ENCODE results near the gene PAX8.

The PAX8 gene

DNA sequence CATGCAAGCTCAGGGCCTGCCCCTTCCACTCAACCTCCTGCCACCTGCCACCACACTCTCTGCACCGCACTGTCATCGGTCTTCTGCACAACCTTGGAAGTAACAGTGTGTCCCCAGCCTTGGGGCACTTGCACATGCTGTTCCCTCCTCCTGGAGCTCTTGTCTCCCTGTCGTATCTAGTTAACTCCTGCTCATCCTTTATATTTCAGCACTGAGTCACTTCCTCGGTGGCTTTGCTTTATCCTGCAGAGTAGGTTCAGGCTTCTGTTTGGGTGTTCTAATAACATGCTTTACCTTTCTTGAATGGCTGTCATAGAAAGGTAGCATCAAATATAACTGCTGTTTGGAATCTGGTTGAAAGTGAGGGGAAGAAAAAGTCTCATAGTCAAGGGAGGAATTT, 25.3 kb downstream of the PAX8 start:
- no peak for DNase-seq (ENCODE audit: low spot score in 2 of 2)
- Mint-ChIP-seq H3K27ac (ENCODE audit: low read depth) (peak overlapping the region; percentile 59), H3K4me3 (peak overlapping the region; percentile 37), H3K27me3 (no peaks in the 10 kb centered on the region), H3K36me3 (ENCODE audit: insufficient read depth) (peaks cover 2% of the 10 kb centered on the region), H3K9me3 (no peaks in the 10 kb centered on the region), H3K4me1 (peaks cover 55% of the 10 kb centered on the region)
- ATAC-seq (replicated peaks; ENCODE audit: extremely low read depth, poor library complexity, severe bottlenecking), result no peak

DNA sequence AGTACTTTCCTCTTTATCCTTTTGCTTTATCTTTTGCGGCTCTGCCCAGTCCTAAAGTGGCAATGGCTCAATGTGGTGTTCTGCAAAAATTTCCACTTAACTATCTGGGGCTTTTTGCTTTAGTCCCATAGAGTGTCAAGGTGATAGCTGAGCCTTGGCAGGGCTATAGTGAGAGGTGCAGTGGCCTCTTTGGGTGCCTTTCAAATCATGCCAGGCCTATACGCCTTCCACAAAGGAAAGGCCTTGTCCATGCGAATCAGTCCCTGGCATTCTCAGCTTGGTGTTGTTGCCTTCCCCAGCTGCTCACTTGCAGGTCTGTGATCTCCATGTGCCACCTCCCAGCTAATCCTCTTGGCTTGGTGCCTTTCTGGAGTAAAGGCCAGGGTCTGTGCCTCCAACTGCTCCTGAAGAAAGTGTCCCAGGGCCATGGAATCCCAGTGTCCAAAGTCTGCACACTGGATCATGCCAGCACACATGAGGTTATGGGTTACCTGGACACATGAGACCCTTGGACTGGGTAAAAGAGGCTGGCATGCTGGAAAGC, 26.6 kb downstream of the PAX8 start:
- peak overlapping the region; percentile 59 for H3K27ac Mint-ChIP-seq (ENCODE audit: low read depth)
- peaks cover 2% of the 10 kb centered on the region for H3K36me3 Mint-ChIP-seq (ENCODE audit: insufficient read depth)
- H3K27me3 Mint-ChIP-seq, result no peaks in the 10 kb centered on the region
- peaks cover 55% of the 10 kb centered on the region for H3K4me1 Mint-ChIP-seq
- no peaks in the 10 kb centered on the region for H3K9me3 Mint-ChIP-seq
- DNase-seq (ENCODE audit: low spot score in 2 of 2) (no peak), ATAC-seq (replicated peaks; ENCODE audit: extremely low read depth, poor library complexity, severe bottlenecking) (no peak)
- H3K4me3 Mint-ChIP-seq, result peak overlapping the region; percentile 37

DNA sequence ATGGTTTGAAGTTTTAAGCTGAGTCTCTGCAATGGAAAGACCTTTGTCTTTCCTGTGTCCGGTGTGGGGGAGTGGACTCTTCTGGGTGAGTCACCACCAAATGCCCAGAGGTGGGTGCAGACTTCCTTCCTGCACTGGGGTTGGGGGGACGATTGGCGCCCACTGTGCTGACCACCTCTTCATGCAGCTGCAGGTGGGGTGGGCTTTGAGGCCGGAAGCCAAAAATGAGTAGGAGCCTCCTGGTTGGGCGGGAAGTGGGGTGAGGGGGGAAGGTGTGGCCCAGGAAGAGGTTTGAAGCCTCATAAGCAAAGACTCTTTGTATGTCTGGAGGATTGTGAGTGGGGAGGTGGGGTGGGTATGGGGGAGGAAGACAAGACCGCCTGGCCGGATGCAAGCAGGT, 27.6 kb downstream of the PAX8 start:
- DNase-seq (ENCODE audit: low spot score in 2 of 2) (no peak), ATAC-seq (replicated peaks; ENCODE audit: extremely low read depth, poor library complexity, severe bottlenecking) (peak; percentile 67)
- Mint-ChIP-seq H3K36me3 (ENCODE audit: insufficient read depth) (peaks cover 4% of the 10 kb centered on the region), H3K4me3 (peak overlapping the region; percentile 31), H3K9me3 (no peaks in the 10 kb centered on the region), H3K4me1 (peaks cover 55% of the 10 kb centered on the region), H3K27ac (ENCODE audit: low read depth) (peak overlapping the region; percentile 59), H3K27me3 (no peaks in the 10 kb centered on the region)

DNA sequence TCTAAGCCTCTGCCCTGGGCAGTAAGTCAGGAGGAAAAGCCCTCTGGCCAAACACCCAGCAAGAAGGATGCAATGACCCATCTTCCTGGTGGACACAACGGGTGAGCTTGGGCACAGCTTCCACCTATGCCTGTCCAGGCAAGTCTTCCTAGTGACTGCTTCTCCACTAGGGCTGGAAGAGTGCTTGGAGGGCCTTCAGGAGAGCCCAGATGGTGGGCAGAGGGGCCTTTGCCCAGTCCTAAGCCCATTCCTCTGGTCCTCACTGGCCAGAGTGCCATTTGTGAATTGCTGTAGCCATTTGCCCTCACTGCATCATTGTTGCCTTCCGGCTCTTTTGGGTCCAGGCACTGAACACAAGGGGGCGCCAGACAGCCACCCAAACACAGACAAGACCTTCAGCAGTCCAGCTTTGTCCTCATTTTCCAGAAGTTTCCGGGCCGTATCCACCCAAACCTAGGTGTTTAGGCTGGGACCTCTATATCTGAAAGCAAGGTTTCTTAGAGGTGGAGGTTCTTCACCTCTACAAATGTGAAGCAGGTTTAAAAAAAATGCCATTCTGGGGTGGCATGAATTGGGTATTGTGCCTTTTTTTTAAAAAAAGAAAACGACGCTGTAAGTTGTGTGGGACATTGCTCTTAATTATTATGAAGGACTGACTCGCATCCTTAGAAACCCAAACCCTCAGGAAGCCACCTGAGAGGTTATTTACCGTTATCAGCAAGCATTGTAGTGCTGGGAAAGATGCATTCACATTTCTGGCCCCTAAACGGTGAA, 29.5 kb downstream of the PAX8 start:
- DNase-seq (ENCODE audit: low spot score in 2 of 2) (peak; percentile 53 to 63), ATAC-seq (replicated peaks; ENCODE audit: extremely low read depth, poor library complexity, severe bottlenecking) (peak; percentile 52)
- Mint-ChIP-seq H3K4me1 (peaks cover 49% of the 10 kb centered on the region), H3K36me3 (ENCODE audit: insufficient read depth) (peaks cover 2% of the 10 kb centered on the region), H3K9me3 (no peaks in the 10 kb centered on the region), H3K27ac (ENCODE audit: low read depth) (no peak overlapping the region), H3K4me3 (no peak overlapping the region), H3K27me3 (no peaks in the 10 kb centered on the region)

DNA sequence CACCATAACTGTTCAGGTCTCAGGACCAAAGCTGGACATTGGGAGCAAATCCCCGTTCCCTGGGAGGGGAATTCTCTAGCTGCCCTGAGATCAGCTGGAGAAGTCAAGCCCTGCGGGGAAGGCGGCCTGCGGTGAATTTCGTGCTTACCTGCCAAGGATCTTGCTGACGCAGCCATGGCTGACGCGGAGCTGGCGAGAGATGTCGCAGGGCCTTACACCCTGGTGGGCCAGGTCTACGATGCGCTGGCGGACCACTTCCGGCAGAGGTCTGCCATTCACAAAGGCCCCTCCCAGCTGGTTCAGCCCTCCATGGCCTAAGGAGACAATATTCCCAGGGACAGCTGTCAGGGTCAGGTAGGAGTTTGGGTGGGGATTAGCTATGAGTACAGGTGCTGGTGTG, 32.1 kb downstream of the PAX8 start:
- Mint-ChIP-seq H3K4me1 (peaks cover 27% of the 10 kb centered on the region), H3K27me3 (no peaks in the 10 kb centered on the region), H3K9me3 (no peaks in the 10 kb centered on the region), H3K27ac (ENCODE audit: low read depth) (no peak overlapping the region), H3K36me3 (ENCODE audit: insufficient read depth) (peaks cover 2% of the 10 kb centered on the region), H3K4me3 (no peak overlapping the region)
- DNase-seq (ENCODE audit: low spot score in 2 of 2) (no peak), ATAC-seq (replicated peaks; ENCODE audit: extremely low read depth, poor library complexity, severe bottlenecking) (no peak)

DNA sequence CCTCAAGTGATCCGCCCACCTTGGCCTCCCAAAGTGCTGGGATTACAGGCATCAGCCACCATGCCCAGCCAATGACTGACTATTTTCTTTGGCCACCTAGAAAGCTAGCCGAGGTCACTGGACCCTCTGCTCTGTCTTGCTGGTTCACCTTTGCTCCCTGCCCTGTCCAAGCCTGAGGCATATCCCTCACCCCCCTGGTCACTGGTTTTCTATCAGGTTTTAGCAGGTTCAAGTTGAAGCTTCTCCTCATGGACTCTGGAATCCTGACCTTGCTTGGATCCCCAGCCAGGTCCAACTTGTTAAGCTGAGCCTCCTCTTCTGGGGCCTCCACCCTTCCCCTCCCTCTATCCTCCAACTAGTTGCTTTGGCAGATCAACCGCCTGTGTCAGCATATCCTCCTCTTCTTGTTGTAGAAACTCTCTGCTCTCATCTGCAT, 33.4 kb downstream of the PAX8 start:
- no peaks in the 10 kb centered on the region for H3K27me3 Mint-ChIP-seq
- peaks cover 4% of the 10 kb centered on the region for H3K36me3 Mint-ChIP-seq (ENCODE audit: insufficient read depth)
- no peak overlapping the region for H3K4me3 Mint-ChIP-seq
- H3K4me1 Mint-ChIP-seq, result peaks cover 21% of the 10 kb centered on the region
- no peaks in the 10 kb centered on the region for H3K9me3 Mint-ChIP-seq
- ATAC-seq (replicated peaks; ENCODE audit: extremely low read depth, poor library complexity, severe bottlenecking), result no peak
- no peak for DNase-seq (ENCODE audit: low spot score in 2 of 2)
- no peak overlapping the region for H3K27ac Mint-ChIP-seq (ENCODE audit: low read depth)

GRCh38 chr2:113242327-113242726, 36.4 kb downstream of the PAX8 start:
- no peak overlapping the region for H3K27ac Mint-ChIP-seq (ENCODE audit: low read depth)
- no peak for ATAC-seq (replicated peaks; ENCODE audit: extremely low read depth, poor library complexity, severe bottlenecking)
- peaks cover 7% of the 10 kb centered on the region for H3K36me3 Mint-ChIP-seq (ENCODE audit: insufficient read depth)
- H3K4me3 Mint-ChIP-seq, result no peak overlapping the region
- H3K9me3 Mint-ChIP-seq, result no peaks in the 10 kb centered on the region
- H3K4me1 Mint-ChIP-seq, result peaks cover 12% of the 10 kb centered on the region
- H3K27me3 Mint-ChIP-seq, result no peaks in the 10 kb centered on the region
- no peak for DNase-seq (ENCODE audit: low spot score in 2 of 2)

DNA sequence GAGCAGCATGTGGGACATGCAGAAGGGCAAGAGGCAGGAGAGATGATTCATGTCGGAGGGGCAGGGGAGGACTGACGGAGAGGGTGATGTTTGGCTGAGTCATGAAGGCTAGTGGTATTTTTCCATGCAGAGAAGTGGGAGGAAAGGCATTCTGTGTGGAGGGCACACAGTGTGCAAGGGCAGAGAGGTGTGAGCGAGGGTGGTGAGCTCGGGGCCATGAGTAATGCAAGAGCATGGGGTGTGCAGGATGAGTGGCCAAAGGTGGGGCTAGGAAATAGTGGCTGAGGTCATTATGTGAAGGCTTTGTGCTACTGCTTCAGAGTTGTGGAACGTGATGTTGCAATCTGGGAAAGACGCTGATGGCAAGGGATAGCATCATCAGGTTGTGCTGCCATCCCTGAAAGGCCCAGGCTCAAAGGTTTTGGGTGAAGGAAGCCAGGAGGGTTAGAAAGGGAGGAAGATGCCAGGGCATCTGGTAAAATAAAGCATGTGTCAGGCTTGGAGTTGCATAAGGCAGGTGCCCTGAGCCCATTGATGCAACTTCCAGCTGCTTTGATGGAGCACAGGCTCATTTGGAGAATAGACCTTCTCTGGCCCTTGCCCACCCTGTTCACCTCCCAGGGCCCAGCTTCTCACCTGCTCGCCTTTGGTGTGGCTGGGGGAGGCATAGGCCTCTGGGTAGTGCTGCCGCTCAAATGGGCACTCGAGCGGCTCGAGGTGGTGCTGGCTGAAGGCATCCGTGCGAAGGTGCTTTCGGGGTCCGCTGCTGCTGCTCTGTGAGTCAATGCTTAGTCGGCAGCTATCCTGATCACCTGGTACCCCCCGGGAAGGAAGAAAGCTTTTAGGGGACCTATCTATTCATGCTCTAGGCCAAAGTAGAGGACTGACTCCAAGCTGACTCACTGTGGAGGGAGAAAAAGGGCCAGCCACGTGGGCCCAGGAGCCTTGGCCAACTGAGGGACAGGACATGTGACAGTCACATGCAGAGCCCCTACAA, 37.5 kb downstream of the PAX8 start:
- H3K4me3 Mint-ChIP-seq, result no peak overlapping the region
- ATAC-seq (replicated peaks; ENCODE audit: extremely low read depth, poor library complexity, severe bottlenecking) (no peak), DNase-seq (ENCODE audit: low spot score in 2 of 2) (no peak)
- peaks cover 5% of the 10 kb centered on the region for H3K36me3 Mint-ChIP-seq (ENCODE audit: insufficient read depth)
- H3K4me1 Mint-ChIP-seq, result peaks cover 12% of the 10 kb centered on the region
- no peaks in the 10 kb centered on the region for H3K27me3 Mint-ChIP-seq
- H3K9me3 Mint-ChIP-seq, result no peaks in the 10 kb centered on the region
- H3K27ac Mint-ChIP-seq (ENCODE audit: low read depth), result no peak overlapping the region

DNA sequence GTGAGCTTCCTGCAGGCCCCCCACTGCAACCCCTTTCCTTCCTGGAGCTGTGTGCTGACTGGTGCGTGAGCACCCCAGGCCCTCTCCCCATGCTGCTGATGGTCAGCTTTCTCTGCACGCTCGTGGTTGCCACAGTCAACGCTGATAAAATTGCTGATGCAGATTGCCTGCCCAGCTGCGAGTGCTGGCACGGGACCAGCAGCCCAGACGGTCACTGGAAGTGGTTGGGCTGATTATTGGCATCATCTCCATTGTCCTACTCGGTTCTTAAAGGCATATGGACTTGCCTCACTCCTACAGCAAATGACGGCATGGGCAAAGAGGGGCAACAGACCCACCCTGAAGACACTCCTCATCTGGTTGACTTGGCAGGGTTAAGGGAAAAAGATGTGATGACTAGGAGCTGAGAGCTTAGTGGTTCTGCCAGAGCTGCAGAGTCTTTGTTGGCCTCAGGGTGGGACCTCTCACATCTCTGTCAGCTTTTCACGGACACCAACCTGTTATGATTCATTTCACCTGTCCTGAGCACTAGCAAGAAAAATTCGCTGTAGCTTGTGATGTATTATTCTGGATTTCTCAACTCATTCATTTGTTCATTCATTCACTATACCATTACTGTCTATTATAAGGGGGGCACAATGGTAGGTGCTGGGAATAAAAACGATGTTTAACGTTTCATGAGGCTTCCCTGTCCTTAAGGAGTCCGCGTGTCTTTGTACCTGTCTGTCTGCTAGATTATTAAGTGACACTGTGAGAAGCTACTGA, 38.4 kb downstream of the PAX8 start:
- DNase-seq (ENCODE audit: low spot score in 2 of 2), result no peak
- no peaks in the 10 kb centered on the region for H3K9me3 Mint-ChIP-seq
- peaks cover 12% of the 10 kb centered on the region for H3K4me1 Mint-ChIP-seq
- no peak overlapping the region for H3K27ac Mint-ChIP-seq (ENCODE audit: low read depth)
- no peak overlapping the region for H3K4me3 Mint-ChIP-seq
- H3K36me3 Mint-ChIP-seq (ENCODE audit: insufficient read depth), result peaks cover 6% of the 10 kb centered on the region
- H3K27me3 Mint-ChIP-seq, result no peaks in the 10 kb centered on the region
- ATAC-seq (replicated peaks; ENCODE audit: extremely low read depth, poor library complexity, severe bottlenecking), result no peak

DNA sequence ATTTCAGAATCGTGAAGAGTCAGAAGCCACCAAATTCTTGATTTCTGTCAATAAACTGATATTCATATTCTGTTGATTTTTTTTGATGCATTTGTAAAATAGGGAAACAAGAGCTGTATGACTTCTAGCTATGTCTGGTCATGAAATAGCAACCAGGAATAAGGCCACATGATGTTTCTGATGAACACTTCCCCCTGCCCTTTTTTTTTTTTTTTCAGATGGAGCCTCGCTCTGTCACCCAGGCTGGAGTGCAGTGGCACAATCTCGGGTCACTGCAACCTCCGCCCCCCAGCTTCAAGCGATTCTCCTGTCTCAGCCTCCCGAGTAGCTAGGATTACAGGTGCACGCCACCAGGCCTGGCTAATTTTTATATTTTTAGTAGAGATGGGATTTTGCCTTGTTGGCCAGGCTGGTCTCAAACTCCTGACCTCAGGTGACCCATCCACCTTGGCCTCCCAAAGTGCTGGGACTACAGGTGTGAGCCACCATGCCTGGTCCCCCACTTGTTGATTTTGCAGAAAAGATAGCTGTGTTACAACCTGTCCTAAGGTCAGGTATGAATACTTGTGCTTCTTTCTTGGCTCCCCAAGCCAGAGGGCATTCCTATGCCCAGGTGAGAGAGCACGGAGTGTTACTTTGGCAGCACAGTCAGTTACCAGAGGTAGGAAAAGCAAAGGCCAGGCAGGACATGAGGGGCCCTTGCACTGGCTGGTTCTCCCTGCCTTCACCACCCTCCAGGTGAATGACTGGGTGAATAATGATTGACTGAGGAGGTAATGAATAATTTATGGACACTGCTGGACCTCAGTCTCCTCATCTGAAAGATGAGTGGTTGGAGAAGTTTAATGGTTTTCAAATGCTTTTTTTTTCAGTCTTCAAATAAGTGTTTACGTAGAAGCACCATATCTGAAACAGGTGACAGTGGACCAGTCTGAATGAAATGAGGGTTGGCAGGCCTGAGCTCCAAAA, 39.6 kb downstream of the PAX8 start:
- H3K9me3 Mint-ChIP-seq, result no peaks in the 10 kb centered on the region
- H3K27me3 Mint-ChIP-seq, result no peaks in the 10 kb centered on the region
- H3K36me3 Mint-ChIP-seq (ENCODE audit: insufficient read depth), result peaks cover 7% of the 10 kb centered on the region
- DNase-seq (ENCODE audit: low spot score in 2 of 2) (no peak), ATAC-seq (replicated peaks; ENCODE audit: extremely low read depth, poor library complexity, severe bottlenecking) (no peak)
- H3K4me1 Mint-ChIP-seq, result peaks cover 18% of the 10 kb centered on the region
- no peak overlapping the region for H3K27ac Mint-ChIP-seq (ENCODE audit: low read depth)
- no peak overlapping the region for H3K4me3 Mint-ChIP-seq

DNA sequence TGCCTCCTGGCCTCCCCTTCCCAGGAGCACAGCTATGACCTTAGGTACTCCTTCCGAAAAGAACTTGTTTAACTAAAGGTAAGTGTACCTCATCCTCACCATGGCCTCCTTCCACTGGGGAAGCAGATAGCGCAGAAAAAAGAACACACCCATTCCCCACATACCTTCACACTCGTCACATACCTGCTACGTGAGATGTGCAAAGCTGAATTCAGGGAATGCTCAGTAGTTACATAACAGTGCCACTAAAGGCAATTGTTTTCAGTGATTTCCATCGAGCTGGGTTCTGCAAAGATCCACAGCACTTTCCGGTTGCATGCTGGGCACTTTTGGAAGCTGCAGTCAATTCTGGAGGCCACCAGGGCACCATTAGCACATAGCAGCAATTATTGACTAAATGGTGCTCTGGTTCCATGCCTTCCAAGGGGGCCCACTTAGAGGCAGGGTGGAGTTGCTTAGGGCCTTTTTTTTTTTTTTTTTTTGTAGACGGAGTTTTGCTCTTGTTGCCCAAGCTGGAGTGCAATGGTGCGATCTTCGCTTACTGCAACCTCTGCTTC, 41.0 kb downstream of the PAX8 start:
- H3K9me3 Mint-ChIP-seq, result no peaks in the 10 kb centered on the region
- H3K4me3 Mint-ChIP-seq, result peak overlapping the region; percentile 68
- peaks cover 14% of the 10 kb centered on the region for H3K4me1 Mint-ChIP-seq
- H3K27ac Mint-ChIP-seq (ENCODE audit: low read depth), result no peak overlapping the region
- peaks cover 7% of the 10 kb centered on the region for H3K36me3 Mint-ChIP-seq (ENCODE audit: insufficient read depth)
- no peaks in the 10 kb centered on the region for H3K27me3 Mint-ChIP-seq
- ATAC-seq (replicated peaks; ENCODE audit: extremely low read depth, poor library complexity, severe bottlenecking) (no peak), DNase-seq (ENCODE audit: low spot score in 2 of 2) (no peak)
